Measurements from ENCODE around the gene ERI2.
A peak's percentile ranks its signal among the peaks of the same experiment; 100 is the strongest.

ERI2 gene

DNA sequence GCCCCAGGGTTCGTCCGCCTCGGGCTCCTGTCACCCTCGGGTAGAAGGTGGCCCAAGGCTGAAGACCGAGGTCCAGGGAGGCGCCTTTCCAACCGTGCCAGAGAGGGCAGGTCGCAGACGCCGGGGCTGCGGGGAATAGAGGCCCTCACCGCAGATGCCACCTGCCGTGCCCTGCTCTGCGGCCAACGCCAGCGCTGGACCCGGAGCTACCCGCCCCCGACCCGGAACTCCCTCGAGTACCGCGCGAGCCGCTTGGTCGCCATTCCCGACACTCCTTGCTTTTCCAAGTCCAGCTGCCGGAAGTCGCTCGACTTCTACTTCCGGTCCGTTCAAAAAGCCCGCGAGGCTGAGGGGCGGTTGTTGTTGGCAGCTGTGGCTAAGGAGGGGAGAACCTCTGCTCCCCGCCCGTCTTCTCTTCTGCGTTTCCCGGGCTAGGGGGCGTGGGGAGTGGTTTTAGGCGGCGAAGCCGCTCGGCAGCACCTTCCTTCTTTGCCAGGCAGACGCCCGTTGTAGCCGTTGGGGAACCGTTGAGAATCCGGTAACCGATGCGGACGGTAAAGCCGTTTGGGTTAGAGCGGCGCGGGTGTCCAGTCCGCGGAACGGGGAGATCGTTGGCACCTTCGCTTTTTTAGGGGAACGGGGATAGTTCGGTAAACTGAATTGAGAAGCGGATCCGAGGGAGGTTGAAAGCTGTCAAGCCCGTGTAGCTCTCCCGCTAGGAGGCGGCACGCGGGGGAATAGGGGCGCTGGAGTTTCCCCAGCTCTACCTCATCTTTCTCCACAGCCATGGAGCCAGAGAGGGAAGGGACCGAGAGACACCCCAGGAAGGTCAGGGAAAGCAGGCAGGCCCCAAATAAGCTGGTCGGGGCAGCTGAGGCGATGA is at the start of gene ERI2, which contains the start of gene REXO5:
TSS of gene ERI2 (minus strand) at position 305 of the 883 bp plus-strand sequence. CDS start at position 263, 42 bp downstream.
TSS of gene REXO5 (plus strand) at position 360 of the 883 bp plus-strand sequence. CDS start at position 787, 427 bp downstream.
- peak; percentile 97 for DNase-seq

DNA sequence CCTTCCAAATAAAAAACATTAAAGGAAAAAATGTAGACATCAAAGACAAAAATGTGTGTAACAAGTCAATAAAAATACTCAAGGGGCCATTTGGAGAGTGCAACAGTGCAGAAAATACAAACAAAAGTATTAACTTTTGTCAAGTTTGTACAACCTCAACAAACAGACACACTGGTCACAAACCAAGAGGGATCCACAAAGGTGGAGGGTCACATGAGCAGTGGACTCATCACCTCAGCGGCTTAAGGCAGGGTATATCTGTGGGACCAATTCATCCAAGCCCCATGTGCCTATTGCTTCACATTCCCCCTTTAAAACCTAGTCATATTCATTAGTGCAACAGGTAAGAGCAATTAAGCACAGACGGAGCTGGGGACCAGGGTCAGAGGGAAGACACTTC is 48.7 kb upstream of the ERI2 start:
- no peak for DNase-seq

- DNase-seq = no peak
These were observed 47.8 kb upstream of the ERI2 start for GRCh38 chr16:20853981-20854620.

- DNase-seq = no peak
These were observed 46.9 kb upstream of the ERI2 start for GRCh38 chr16:20853143-20853542.

DNA sequence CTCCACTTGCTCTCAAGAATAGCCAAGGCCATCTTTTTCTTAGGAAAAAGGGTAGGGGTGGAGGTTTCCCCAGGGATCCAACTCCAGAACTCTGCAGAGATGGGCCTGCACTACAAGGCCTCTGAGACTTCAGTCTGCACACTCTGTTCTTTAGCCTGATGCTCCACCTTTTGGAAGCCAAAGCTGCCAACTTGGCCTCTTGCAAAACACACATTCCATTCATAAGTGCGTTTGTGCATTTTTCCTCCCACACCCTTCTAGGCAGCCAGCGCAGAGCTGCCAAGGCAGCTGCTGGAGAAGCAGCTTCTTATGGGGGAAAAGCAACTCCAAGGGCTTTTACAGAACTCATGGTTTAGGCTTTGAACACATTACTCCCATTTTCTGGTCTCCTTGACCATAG is 45.3 kb upstream of the ERI2 start:
- DNase-seq = no peak

GRCh38 chr16:20850981-20851380 is 44.7 kb upstream of the ERI2 start:
- DNase-seq = no peak

DNA sequence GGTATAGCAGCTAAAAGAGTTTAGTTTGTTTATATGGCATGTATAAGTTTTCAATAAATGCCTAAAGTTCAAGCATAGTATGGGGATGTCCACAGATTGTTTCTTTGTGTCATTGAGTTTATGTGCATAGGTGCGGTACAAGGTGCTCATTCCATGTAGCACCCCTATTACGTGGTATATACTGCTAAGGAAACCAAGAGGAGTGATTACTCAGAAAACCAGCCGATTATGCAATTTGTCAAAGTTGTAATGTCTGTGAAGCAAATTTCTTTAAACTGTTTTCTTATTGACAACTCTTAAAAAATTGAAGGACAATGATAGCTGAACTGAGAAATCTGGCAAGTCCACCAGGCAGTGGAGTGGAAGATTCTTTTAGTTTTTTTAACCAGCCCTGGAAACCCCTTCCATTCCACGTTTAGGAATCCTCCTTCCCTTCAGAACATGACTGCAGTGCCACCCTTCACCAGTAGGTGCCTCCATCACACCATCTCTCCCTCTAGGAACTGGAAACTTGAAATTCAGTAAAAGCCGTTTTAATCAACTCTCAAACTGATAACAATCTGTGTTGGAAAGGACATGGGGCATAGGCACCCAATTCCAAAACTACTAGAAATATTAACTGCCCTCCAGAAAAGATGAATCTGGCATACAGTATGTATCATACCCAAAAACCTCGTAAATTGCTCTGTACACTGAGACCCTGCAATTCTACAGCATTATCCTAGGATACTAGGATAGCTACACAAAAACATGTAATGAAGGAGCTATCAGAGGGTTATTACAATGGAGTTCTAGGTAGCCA is 43.5 kb upstream of the ERI2 start:
- peak; percentile 81 for DNase-seq

GRCh38 chr16:20847550-20847949 is 41.3 kb upstream of the ERI2 start:
- no peak for DNase-seq

- DNase-seq = no peak
These were observed 40.3 kb upstream of the ERI2 start for GRCh38 chr16:20846551-20846950.

GRCh38 chr16:20846030-20846429 is 39.8 kb upstream of the ERI2 start:
- no peak for DNase-seq

DNA sequence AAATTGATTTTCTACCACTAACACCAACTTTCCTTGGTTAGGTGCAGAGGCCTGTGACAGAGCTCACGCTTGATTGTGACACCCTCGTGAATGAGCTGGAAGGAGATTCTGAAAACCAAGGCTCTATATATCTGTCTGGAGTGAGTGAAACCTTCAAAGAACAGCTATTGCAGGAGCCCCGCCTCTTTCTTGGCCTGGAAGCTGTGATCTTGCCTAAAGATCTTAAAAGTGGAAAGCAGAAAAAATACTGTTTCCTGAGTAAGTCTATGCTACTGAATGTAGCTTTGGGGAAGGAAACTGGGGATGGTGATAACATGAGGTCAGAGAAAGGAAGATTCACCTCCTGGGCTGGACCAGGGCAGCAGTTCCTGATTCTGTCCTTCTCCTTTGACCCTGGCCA is 38.3 kb upstream of the ERI2 start:
- DNase-seq = no peak

DNA sequence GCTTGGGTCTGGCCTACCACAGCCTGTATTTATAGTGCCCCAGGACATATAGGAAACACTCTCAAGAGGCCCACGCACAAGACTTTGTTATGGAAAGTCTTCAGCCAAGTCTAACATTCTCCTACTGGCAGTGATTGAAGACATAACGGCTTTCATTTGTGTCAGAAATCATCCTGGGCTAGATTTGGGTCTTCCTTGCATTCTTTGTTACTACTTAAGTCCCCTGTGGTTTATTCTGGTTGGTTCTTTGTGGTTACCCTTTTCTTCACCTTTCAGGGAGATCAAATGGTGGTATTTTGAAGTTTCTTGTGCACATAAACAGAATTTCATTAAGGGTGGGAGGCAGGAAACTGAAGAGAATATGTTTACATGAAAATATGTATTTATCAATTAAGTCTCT is 37.8 kb upstream of the ERI2 start:
- DNase-seq = no peak

DNA sequence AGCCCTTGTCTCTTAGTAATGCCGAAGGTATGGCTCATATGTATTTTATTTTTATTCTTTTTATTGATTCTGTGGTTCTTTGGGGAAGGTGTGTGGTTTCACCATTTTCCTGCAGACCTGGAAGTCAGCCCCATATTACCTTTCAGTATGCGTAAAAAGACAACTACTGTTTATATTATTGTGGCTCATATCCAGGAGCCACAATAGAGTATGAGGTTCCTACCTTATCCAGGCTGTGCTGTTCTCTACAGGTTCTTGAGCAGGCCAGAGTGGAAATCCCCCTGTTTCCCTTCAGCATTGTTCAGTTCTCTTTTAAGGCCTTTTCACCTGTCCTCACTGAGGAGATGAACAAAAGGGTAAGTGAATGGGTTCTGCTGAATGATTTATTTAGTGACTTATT is 33.2 kb upstream of the ERI2 start:
- no peak for DNase-seq

DNA sequence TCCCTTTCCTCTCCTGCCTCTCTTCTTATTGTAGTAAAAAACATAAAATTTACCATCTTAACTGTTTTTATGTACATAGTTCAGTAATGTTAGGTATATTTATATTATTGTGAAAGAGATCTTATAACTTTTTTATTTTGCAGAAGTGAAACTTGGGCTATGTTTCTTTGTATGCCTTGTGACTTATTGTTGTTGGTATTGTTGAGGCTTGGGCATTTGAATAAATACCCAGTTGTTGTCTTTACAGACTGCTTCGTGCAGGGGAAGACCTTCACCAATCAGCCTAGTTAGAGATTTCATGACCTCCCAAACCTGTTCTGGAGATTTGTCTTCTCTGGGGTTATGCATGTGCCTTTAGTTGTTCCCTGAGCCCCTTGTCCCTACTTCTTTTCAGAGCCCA is 32.0 kb upstream of the ERI2 start:
- no peak for DNase-seq

DNA sequence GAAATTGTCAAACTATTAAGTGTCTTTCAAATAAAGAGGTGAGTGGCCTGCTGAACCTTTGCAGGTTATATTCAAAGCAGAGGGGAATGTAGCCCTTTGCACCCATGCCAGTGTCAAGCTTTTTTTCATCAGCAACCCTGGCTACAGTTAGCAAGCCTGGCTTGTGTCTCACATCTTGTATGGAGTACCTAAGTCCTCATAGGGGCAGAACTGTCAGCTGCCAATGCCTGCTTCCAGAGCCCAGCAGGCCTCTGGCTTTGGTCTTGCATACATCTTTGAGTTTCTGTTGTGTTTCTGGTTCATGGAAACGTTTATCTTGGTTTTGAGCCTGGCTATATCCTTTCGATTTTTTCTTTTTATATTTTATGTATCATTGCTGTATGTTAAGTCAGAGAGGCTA is 26.8 kb upstream of the ERI2 start:
- DNase-seq = no peak

DNA sequence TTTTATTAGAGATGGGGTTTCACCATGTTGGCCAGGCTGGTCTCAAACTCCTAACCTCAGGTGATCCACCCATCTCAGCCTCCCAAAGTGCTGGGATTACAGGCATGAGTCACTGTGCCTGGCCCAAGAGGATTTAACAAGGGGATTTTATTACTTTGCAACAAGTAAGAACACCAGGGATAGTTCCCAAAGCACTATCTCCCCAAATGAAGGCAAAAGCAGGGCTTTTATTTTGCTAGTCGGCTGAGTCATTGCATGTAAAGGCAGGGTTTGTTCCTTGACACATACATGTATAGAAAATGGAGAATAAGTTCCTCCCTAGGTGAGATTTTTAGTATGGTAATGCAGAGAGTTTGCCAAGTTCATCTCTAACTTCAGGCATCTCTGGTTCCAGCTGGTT is 24.1 kb upstream of the ERI2 start:
- DNase-seq = peak; percentile 37

GRCh38 chr16:20829536-20829935 is 23.3 kb upstream of the ERI2 start:
- peak; percentile 35 for DNase-seq

DNA sequence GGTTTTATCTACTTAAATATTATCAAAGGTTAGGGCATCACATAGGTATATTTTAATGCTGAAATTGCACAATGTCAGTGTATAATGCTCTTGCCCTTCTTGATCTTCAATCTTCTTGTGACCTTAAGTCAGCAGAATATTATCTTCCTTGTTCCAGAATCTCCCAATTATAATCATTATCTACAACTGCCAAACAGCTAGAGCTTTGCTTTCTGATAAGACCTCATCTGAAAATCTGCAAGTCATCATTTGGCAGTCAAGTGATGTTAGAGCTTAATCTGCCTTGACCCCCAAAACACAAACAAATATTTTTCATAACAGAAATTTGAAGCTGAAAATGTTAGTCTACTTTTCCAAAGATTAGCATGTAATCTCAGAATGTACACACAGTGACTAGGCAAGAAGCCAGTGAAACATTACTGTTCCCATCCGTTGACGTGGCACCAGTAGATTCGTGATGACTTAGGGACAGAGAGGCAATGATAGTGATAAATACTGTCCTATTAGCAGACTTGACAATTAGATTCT is 19.8 kb upstream of the ERI2 start:
- DNase-seq = peak; percentile 88

DNA sequence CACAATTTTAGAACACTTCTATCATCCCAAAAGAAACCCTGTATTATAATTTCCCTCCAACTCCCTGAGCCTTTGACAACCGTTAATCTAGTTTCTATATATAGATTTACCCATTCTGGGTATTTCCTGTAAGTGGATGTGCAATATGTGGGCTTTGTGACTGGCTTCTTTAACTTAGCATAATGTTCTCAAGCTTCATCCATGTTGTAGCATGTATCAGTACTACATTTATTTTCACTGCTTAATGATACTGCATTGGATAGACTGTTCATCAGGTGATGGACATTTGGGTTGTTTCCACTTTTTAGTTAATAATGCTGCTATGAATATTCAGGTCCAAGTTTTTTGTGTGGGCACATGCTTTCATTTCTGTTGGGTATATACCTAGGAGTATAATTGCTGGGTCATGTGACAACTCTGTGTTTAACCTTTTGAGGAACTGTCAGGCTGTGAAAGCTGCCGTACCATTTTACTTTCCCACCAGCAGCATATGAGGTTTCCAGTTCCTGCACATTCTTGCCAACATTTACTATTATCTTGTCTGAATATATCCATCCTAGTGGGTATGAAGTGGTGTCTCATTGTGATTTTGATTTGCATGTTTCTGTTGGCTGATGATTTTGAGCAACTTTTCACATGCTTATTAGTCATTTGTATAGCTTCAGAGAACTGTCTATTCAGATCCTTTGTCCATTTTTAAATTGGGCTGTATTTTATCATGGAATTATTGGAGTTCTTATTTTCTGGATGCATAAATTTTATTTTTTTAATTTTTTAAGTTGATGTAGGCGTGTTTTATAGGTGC is 16.5 kb upstream of the ERI2 start:
- DNase-seq = peak; percentile 62

- no peak for DNase-seq
These were observed 15.4 kb upstream of the ERI2 start for GRCh38 chr16:20821682-20822081.

GRCh38 chr16:20818929-20819585 is 12.8 kb upstream of the ERI2 start:
- no peak for DNase-seq

DNA sequence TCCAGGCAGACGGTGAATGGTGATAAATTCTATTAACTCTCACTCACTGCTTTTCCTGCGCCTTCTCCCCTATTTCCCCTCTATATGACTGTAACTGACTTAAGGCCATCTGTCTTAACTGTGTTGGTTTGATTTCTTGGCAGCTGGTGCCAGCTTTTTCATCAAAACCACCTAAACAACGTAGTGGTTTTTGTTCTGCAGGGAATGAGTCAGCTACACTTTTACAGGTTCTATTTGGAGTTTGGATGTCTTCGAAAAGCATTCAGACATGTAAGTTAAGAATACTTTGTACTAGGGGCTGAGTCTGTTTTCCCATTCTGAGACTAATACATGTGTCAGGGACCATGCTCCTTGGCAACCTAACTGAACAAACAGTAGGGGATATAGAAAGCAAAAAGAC is 8.5 kb upstream of the ERI2 start:
- no peak for DNase-seq

Data from OCI-M1 (cell line).